ENCODE data around the gene PER2. TPM values are rescaled to one million over a fixed set of nuclear protein-coding genes. Genes with fewer than 3 reads are reported as not detected.

Gene PER2
- total RNA-seq, 1 donor from 2014 or later, result 21.6 TPM

DNA sequence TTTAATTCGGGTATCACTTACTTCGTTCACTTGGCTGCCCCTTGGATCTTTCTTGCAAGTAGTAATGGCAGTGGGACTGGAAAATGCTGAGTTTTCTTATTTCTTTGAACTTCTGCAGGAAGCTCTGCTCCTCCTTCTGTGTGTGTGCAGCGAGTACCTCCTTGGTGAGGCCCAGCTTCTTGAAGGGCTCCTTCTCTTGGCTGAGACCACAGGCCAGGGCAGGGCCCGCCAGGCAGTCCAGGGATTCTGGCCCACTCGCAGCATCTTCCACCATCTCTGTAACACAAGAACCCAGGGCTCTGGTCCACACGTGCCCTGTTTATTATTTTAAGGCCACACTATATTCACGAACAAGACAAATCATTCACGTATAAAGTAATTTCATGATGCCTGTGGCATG lies 32.8 kb downstream of the PER2 start:
- H3K9me3 ChIP-seq, result no peaks in the 10 kb centered on the region
- no peak for DNase-seq (ENCODE audit: low spot score in 2 of 2)
- intact Hi-C loops (cut with DNase I), result no loop called here
- no peaks in the 10 kb centered on the region for H3K4me1 ChIP-seq
- no peaks in the 10 kb centered on the region for H3K27me3 ChIP-seq
- TF ChIP-seq CTCF (IDR thresholded peaks at IDR 0.05), result no peak
- no peak overlapping the region for H3K4me3 ChIP-seq
- no peak overlapping the region for H3K27ac ChIP-seq
- peaks cover 87 to 98% of the 10 kb centered on the region in 2 donors for H3K36me3 ChIP-seq

DNA sequence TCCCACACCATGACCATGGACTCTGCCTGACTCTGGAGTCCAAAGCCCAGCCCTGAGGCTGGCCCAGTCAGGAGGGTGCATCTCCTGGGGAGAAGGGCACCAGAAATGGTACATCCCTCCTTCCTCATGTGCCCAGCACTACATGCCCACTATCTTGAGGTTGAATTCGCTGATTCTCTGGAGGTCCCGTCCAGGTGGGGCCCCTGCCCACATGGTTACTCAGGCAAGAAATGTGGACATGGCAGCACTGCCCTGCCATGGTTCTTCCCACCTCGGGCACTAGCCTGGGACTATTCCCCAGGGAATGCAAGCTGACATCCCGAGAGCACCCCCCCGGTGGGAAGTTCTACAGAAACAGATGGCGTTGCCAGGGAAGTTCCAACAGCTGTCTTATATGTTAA lies 33.3 kb downstream of the PER2 start:
- no peak overlapping the region for H3K27ac ChIP-seq
- no peaks in the 10 kb centered on the region for H3K27me3 ChIP-seq
- H3K4me3 ChIP-seq, result no peak overlapping the region
- intact Hi-C loops (cut with DNase I), result no loop called here
- DNase-seq (ENCODE audit: low spot score in 2 of 2), result no peak
- H3K36me3 ChIP-seq, result peaks cover 89 to 100% of the 10 kb centered on the region in 2 donors
- no peak for TF ChIP-seq CTCF (IDR thresholded peaks at IDR 0.05)
- no peaks in the 10 kb centered on the region for H3K4me1 ChIP-seq
- H3K9me3 ChIP-seq, result no peaks in the 10 kb centered on the region

DNA sequence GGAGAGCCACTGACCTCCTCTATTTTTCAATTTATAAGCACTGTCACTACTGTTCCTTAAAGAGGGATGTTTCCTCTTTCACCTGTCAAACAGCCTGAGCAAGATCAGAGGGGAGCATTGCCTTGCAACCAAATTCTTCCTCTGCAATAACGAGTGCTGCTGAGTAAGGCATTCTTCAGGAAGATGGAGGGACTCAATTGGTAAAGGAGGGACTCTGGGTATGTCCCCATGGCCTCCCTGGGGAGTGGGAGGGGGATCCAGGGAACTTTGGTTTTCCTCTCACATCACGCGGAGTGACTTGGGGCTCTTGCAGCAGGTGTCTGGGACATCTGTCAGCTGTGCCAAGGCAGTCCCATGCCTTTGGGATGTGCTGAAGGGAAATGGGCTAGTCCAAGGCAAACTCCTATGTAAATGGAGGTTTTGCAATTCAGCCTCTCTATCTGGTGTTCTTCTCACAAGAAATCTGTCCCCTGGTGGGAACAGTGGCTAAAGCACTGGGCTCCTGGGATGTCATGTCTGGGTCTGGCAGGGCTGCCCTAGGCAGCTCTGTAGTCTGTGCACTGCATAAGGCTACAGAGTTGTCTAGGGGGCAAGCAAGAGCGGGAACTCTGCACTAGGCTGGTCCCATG lies 34.2 kb downstream of the PER2 start:
- Histone ChIP-seq H3K27ac (no peak overlapping the region), H3K36me3 (peaks cover 89 to 100% of the 10 kb centered on the region in 2 donors), H3K9me3 (no peaks in the 10 kb centered on the region), H3K4me1 (no peaks in the 10 kb centered on the region), H3K27me3 (no peaks in the 10 kb centered on the region), H3K4me3 (no peak overlapping the region)
- TF ChIP-seq CTCF (IDR thresholded peaks at IDR 0.05), result no peak
- intact Hi-C loops (cut with DNase I), result no loop called here
- DNase-seq (ENCODE audit: low spot score in 2 of 2), result no peak

DNA sequence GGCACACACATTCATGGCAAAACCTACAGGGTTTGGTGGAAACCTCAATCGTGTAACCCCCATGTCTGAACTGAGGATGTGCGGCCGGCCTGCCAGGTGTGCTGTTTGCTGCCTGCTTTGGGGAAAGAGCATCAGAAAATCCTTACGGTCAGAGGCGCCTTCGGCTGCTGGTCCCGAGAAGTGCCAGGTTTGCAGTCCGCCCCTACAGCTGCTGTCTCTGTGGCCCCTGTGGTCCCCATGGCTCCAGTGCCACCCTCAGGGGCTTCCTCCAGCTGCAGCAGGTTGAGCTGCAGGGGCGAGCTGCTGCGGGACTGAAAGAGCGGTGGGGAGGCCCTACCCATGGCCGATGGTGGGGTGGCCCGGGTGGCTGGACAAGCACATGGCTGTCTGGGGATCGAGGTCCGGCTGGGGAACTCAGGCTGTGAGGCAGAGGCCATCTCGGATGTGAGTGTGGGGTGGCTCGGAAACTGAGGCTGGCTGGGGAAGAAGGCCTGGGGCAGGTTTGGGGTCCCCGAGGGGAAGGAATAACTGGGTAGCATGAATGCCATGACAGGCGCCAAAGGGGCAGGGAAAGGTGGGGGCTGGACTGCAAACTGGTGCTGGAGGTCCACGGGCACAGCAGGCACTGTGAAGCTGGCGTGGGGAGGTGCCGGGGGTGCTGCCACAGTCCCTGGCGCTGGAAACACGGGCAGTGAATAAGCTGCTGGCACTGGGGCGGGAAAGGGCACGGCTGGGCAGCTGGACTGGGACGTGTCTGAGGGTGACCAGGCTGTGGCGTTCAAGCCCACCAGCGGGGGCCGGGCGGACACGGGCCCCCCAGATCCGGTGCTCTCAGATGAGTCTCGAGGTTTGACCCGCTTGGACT lies 35.4 kb downstream of the PER2 start:
- intact Hi-C loops (cut with DNase I), result no loop called here
- no peaks in the 10 kb centered on the region for H3K4me1 ChIP-seq
- DNase-seq (ENCODE audit: low spot score in 2 of 2), result no peak
- H3K27ac ChIP-seq, result no peak overlapping the region
- H3K27me3 ChIP-seq, result no peaks in the 10 kb centered on the region
- no peak overlapping the region for H3K4me3 ChIP-seq
- peaks cover 80 to 91% of the 10 kb centered on the region in 2 donors for H3K36me3 ChIP-seq
- no peaks in the 10 kb centered on the region for H3K9me3 ChIP-seq
- no peak for TF ChIP-seq CTCF (IDR thresholded peaks at IDR 0.05)

DNA sequence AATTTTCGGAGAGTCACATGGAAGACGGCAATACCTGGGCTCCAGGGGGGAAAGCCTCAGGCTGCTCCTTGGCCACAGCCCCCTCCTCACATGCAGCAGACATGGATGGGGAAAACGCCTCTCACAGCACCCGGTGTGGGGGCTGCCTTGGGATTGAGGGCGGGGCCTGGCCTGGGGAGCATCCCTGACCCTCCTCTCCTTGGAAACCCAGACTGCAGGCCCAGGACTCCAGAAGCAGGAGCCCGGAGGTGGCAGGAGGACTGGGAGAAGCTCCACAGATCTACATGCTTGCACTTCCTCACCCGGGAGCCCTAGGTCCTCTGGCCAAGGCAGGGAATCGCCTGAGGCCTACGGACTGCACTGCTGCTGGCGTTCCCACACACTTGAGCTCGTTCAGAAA lies 36.4 kb downstream of the PER2 start:
- Histone ChIP-seq H3K4me3 (no peak overlapping the region), H3K27me3 (no peaks in the 10 kb centered on the region), H3K9me3 (no peaks in the 10 kb centered on the region), H3K4me1 (no peaks in the 10 kb centered on the region), H3K27ac (no peak overlapping the region), H3K36me3 (peaks cover 73 to 86% of the 10 kb centered on the region in 2 donors)
- DNase-seq (ENCODE audit: low spot score in 2 of 2), result no peak
- intact Hi-C loops (cut with DNase I), result no loop called here
- TF ChIP-seq CTCF (IDR thresholded peaks at IDR 0.05), result no peak
